Loucy (cell line): Measurements from ENCODE around the gene AKNA.

Experiments used
- H2AFZ ChIP-seq: fragments of 200-600 bp; sonication (generic); 2 replicates; pipeline ENCODE4 v1.6.0; 2016; ENCODE audit warnings: antibody characterized with exemption, mild to moderate bottlenecking, low read length, moderate library complexity
- H3F3A ChIP-seq: fragments of 200-600 bp; 2 replicates; pipeline ENCODE4 v1.6.0; 2016; ENCODE audit warnings: antibody characterized with exemption, low read depth, mild to moderate bottlenecking
- H3K27me3 ChIP-seq: fragments of 200-600 bp; sonication (generic); 2 replicates; pipeline ENCODE4 v1.6.1; 2014; ENCODE audit warnings: low read length, mild to moderate bottlenecking; ENCODE audit not compliant: insufficient read depth, poor library complexity, severe bottlenecking
- H3K36me3 ChIP-seq: fragments of 200-600 bp; sonication (generic); 2 replicates; pipeline ENCODE4 v1.6.1; 2016; ENCODE audit warnings: low read length; ENCODE audit not compliant: insufficient read depth
- H3K4me1 ChIP-seq: fragments of 200-600 bp; sonication (generic); 2 replicates; pipeline ENCODE4 v1.5.1; 2014; ENCODE audit warnings: low read length, mild to moderate bottlenecking; ENCODE audit not compliant: insufficient read depth, poor library complexity, severe bottlenecking
- H3K4me2 ChIP-seq: fragments of 200-600 bp; sonication (generic); 2 replicates; pipeline ENCODE4 v1.6.0; 2014; ENCODE audit warnings: antibody characterized with exemption, low read length, low read depth, mild to moderate bottlenecking; ENCODE audit not compliant: poor library complexity, severe bottlenecking
- H3K4me3 ChIP-seq: fragments of 200-600 bp; sonication (generic); 2 replicates; pipeline ENCODE4 v1.5.1; 2014; ENCODE audit warnings: low read length, mild to moderate bottlenecking, mixed read lengths; ENCODE audit not compliant: poor library complexity, severe bottlenecking
- H3K79me2 ChIP-seq: fragments of 200-600 bp; sonication (generic); 2 replicates; pipeline ENCODE4 v1.6.1; 2014; ENCODE audit warnings: low read length; ENCODE audit not compliant: insufficient read depth
- H3K9ac ChIP-seq: fragments of 200-600 bp; sonication (generic); 2 replicates; pipeline ENCODE4 v1.6.0; 2014; ENCODE audit warnings: mild to moderate bottlenecking, low read depth, low read length, moderate library complexity; ENCODE audit not compliant: poor library complexity, severe bottlenecking
- H3K9me2 ChIP-seq: fragments of 200-600 bp; sonication (generic); replicated peaks from 2 replicates; pipeline ENCODE4 v1.6.1; 2016; ENCODE audit warnings: low read depth, low read length, mixed read lengths
- H3K9me3 ChIP-seq: fragments of 200-600 bp; sonication (generic); 2 replicates; pipeline ENCODE4 v1.6.1; 2014; ENCODE audit warnings: mild to moderate bottlenecking, antibody characterized with exemption, low read length, low read depth; ENCODE audit not compliant: insufficient read depth
- H4K20me1 ChIP-seq: fragments of 200-600 bp; sonication (generic); 2 replicates; pipeline ENCODE4 v1.6.0; 2014; ENCODE audit warnings: antibody characterized with exemption, low read length, mild to moderate bottlenecking; ENCODE audit not compliant: insufficient read depth, poor library complexity, severe bottlenecking
- EZH2phosphoT487 ChIP-seq: fragments of 200-600 bp; IDR thresholded peaks from 2 replicates; pipeline ENCODE4 v1.6.1; 2018; ENCODE audit warnings: antibody characterized with exemption, mild to moderate bottlenecking, moderate library complexity, borderline replicate concordance
- TF ChIP-seq, protein P1 (sequence below): fragments of 200-600 bp; sonication (generic); conservative IDR thresholded peaks from 2 replicates; pipeline ENCODE4 v1.5.1; 2014; ENCODE audit warnings: mild to moderate bottlenecking, antibody characterized with exemption, low read length

Gene AKNA

DNA sequence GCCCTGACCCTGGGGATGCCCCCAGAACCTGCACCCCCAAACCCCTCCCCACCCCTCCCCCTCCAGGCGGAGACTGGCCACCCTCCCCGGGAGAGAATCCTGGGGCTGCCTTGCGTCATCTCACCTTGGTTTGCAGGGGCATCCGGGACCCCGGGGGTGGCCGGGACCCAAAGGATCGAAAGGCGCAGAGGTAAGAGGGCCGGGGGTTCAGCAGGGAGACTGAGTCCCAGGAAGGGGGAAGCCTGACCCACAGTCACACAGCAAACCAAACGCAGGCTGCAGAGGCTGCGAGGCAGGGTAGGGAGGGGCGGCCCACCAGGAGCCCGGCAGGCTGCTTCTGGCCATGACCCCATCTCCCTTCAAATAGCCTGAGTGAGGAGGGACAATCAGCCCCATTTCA is 98.7 kb downstream of the AKNA start:
- Histone ChIP-seq H3K36me3 (no peaks in the 10 kb centered on the region), H3K9ac (no peak overlapping the region), H4K20me1 (no peaks in the 10 kb centered on the region), H3K4me3 (no peak overlapping the region), H3K9me3 (no peaks in the 10 kb centered on the region), H3K4me1 (no peaks in the 10 kb centered on the region), H3F3A (no peaks in the 10 kb centered on the region), H3K27me3 (no peaks in the 10 kb centered on the region), H2AFZ (no peak overlapping the region), H3K79me2 (no peaks in the 10 kb centered on the region), H3K4me2 (no peak overlapping the region), H3K9me2 (no peaks in the 10 kb centered on the region)
- TF ChIP-seq EZH2phosphoT487 = no peak
- TF ChIP-seq, protein P1, sequence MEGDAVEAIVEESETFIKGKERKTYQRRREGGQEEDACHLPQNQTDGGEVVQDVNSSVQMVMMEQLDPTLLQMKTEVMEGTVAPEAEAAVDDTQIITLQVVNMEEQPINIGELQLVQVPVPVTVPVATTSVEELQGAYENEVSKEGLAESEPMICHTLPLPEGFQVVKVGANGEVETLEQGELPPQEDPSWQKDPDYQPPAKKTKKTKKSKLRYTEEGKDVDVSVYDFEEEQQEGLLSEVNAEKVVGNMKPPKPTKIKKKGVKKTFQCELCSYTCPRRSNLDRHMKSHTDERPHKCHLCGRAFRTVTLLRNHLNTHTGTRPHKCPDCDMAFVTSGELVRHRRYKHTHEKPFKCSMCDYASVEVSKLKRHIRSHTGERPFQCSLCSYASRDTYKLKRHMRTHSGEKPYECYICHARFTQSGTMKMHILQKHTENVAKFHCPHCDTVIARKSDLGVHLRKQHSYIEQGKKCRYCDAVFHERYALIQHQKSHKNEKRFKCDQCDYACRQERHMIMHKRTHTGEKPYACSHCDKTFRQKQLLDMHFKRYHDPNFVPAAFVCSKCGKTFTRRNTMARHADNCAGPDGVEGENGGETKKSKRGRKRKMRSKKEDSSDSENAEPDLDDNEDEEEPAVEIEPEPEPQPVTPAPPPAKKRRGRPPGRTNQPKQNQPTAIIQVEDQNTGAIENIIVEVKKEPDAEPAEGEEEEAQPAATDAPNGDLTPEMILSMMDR = no peak

DNA sequence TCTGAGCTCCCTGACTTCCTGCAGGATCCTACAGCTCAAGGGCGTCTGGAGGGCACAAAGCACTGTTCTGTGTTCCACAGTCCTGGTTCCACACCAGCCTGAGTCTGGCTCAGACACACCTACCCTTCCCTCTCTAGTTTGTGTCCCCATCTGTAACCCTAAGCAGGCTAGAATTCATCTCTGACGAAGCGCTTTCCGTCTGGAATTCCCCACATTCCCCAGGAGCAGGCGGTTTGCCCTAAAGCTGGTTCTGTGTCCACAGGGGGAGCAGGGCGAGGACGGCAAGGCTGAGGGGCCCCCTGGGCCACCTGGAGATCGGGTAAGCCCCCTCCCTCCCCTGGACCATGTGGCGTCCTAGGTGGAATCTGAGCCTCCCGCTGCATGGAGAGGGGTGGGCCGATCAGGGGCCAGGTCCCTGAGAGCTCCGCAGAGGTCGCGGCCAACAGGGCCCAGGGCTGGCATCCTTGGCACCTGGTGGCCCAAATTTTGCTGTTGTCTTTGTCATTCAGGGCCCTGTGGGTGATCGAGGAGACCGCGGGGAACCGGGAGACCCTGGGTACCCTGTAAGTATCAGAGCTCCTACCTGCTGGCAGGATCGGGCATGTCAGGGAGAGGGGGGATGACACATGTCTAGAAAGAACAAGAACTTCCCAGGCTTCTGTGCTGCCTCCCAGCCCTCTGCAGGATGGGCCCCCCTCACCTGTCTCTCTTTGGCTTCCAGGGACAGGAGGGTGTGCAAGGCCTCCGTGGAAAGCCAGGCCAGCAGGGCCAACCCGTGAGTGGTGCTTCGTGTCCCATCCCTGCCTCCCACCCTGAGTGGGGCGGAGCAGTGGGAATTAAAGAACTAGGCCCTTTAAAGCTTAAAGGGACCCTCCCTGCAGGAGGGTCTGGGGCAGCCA is 99.3 kb downstream of the AKNA start:
- H3K36me3 ChIP-seq = no peaks in the 10 kb centered on the region
- no peaks in the 10 kb centered on the region for H3K4me1 ChIP-seq
- TF ChIP-seq, protein P1 = no peak
- no peak overlapping the region for H3K4me3 ChIP-seq
- H3K27me3 ChIP-seq = no peaks in the 10 kb centered on the region
- no peaks in the 10 kb centered on the region for H3K9me3 ChIP-seq
- no peaks in the 10 kb centered on the region for H3F3A ChIP-seq
- no peak overlapping the region for H3K9ac ChIP-seq
- H3K79me2 ChIP-seq = no peaks in the 10 kb centered on the region
- no peak overlapping the region for H2AFZ ChIP-seq
- H4K20me1 ChIP-seq = no peaks in the 10 kb centered on the region
- H3K9me2 ChIP-seq = no peaks in the 10 kb centered on the region
- H3K4me2 ChIP-seq = no peak overlapping the region

DNA sequence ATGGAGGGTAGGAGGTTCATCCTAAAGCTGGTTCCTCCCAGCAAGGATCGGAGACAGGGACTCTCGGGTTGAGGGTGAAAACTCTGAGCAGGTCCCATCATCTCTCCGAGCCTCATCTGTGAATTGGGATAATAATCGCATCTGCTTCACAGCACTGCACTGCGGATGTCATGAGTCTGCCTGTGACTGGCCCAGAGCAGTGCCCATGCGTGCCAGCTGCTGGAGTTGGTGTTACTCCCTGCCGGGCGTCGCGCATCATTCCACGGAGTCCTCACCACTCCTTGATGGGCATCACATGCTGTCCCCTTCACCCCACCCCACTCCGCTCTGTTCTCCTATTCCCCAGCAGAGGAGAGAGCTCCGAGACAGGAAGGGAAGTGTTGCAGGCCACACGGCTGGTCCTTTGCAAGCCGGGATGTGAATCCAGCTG is 100.0 kb downstream of the AKNA start:
- no peak for TF ChIP-seq EZH2phosphoT487
- TF ChIP-seq, protein P1 = no peak

More for the DNA sequence above, 100.0 kb downstream of the AKNA start:
- no peak overlapping the region for H3K4me3 ChIP-seq
- H3K79me2 ChIP-seq = no peaks in the 10 kb centered on the region
- no peak overlapping the region for H3K4me2 ChIP-seq
- H2AFZ ChIP-seq = no peak overlapping the region
- H3K9me3 ChIP-seq = no peaks in the 10 kb centered on the region
- no peaks in the 10 kb centered on the region for H3K9me2 ChIP-seq
- no peaks in the 10 kb centered on the region for H3F3A ChIP-seq
- no peaks in the 10 kb centered on the region for H3K27me3 ChIP-seq
- H3K9ac ChIP-seq = no peak overlapping the region
- H3K36me3 ChIP-seq = no peaks in the 10 kb centered on the region
- H4K20me1 ChIP-seq = no peaks in the 10 kb centered on the region
- H3K4me1 ChIP-seq = no peaks in the 10 kb centered on the region
